ENCODE measurements around the gene MYRFL. TPM values are rescaled to one million over a fixed set of nuclear protein-coding genes. Genes with fewer than 3 reads are reported as not detected.

Gene MYRFL
- total RNA-seq, 1 donor from 2014 or later: 0.32 TPM

GRCh38 chr12:69999561-69999960 lies 174.5 kb downstream of the MYRFL start:
- no peak for DNase-seq (ENCODE audit: low spot score)
- intact Hi-C loops (cut with DNase I): no loop called here

GRCh38 chr12:70002097-70002911 lies 177.3 kb downstream of the MYRFL start:
- intact Hi-C loops (cut with DNase I): loop anchor here (10.0 kb wide), 1 partner anchor 52 kb away; no protein-coding TSS in a partner anchor
- no peak for DNase-seq (ENCODE audit: low spot score)

- DNase-seq (ENCODE audit: low spot score): no peak
- intact Hi-C loops (cut with DNase I): loop anchor here (10.0 kb wide), 1 partner anchor 52 kb away; no protein-coding TSS in a partner anchor
These were observed 177.9 kb downstream of the MYRFL start for GRCh38 chr12:70002912-70003255.

GRCh38 chr12:70005864-70006618 lies 181.0 kb downstream of the MYRFL start:
- no peak for DNase-seq (ENCODE audit: low spot score)
- intact Hi-C loops (cut with DNase I): loop anchor here (10.0 kb wide), 1 partner anchor 49 kb away; no protein-coding TSS in a partner anchor

GRCh38 chr12:70006619-70006973 lies 181.6 kb downstream of the MYRFL start:
- DNase-seq (ENCODE audit: low spot score): no peak

GRCh38 chr12:70007687-70008086 lies 182.7 kb downstream of the MYRFL start:
- intact Hi-C loops (cut with DNase I): loop anchor here (10.0 kb wide), 1 partner anchor 47 kb away; no protein-coding TSS in a partner anchor
- no peak for DNase-seq (ENCODE audit: low spot score)

More at GRCh38 chr12:70006619-70006973, 181.6 kb downstream of the MYRFL start:
- intact Hi-C loops (cut with DNase I): loop anchor here (10.0 kb wide), 1 partner anchor 48 kb away; no protein-coding TSS in a partner anchor

Other genes with a start within 250 kb of the MYRFL start
- 86.1 TPM for gene CCT2, start 239.8 kb upstream of the MYRFL start, total RNA-seq
- gene LRRC10, start 214.3 kb upstream of the MYRFL start, total RNA-seq: 30.3 TPM
- 0.73 TPM for gene BEST3, start 125.9 kb upstream of the MYRFL start, total RNA-seq
- 30.3 TPM for gene RAB3IP, start 86.4 kb upstream of the MYRFL start, total RNA-seq